ENCODE measurements around the gene EPOP. TPM values are rescaled to one million over a fixed set of nuclear protein-coding genes. Genes with fewer than 3 reads are reported as not detected.
"Not testable (repeated sequence)": the region's sequence is repeated elsewhere in the genome, so short reads cannot be mapped to it uniquely, and the experiment has no call there.

Gene EPOP
- total RNA-seq, 6 experiments from 2014 or later, result 0.95 to 1.4 (median 1.3) TPM

GRCh38 chr17:38637951-38638350 lies 36.8 kb downstream of the EPOP start:
- no peak for TF ChIP-seq CTCF (IDR thresholded peaks at IDR 0.05)
- H3K4me1 Mint-ChIP-seq (ENCODE audit: low read depth), result no peaks in the 10 kb centered on the region
- H3K9me3 Mint-ChIP-seq, result no peaks in the 10 kb centered on the region
- no peak overlapping the region for H3K27ac Mint-ChIP-seq
- DNase-seq, result no peak
- no peaks in the 10 kb centered on the region for H3K36me3 Mint-ChIP-seq (ENCODE audit: low read depth)
- H3K27me3 Mint-ChIP-seq (ENCODE audit: insufficient read depth), result peaks cover 15% of the 10 kb centered on the region
- no peak overlapping the region for H3K4me3 Mint-ChIP-seq

GRCh38 chr17:38636054-38636453 lies 38.7 kb downstream of the EPOP start:
- DNase-seq, result no peak
- no peak for TF ChIP-seq CTCF (IDR thresholded peaks at IDR 0.05)
- no peaks in the 10 kb centered on the region for H3K36me3 Mint-ChIP-seq (ENCODE audit: low read depth)
- H3K27ac Mint-ChIP-seq, result no peak overlapping the region
- H3K4me3 Mint-ChIP-seq, result no peak overlapping the region
- H3K4me1 Mint-ChIP-seq (ENCODE audit: low read depth), result no peaks in the 10 kb centered on the region
- no peaks in the 10 kb centered on the region for H3K9me3 Mint-ChIP-seq
- peaks cover 13% of the 10 kb centered on the region for H3K27me3 Mint-ChIP-seq (ENCODE audit: insufficient read depth)

- no peaks in the 10 kb centered on the region for H3K4me1 Mint-ChIP-seq (ENCODE audit: low read depth)
- no peak for TF ChIP-seq CTCF (IDR thresholded peaks at IDR 0.05)
- peaks cover 14% of the 10 kb centered on the region for H3K27me3 Mint-ChIP-seq (ENCODE audit: insufficient read depth)
- DNase-seq, result no peak
- no peaks in the 10 kb centered on the region for H3K36me3 Mint-ChIP-seq (ENCODE audit: low read depth)
- no peak overlapping the region for H3K4me3 Mint-ChIP-seq
- no peaks in the 10 kb centered on the region for H3K9me3 Mint-ChIP-seq
- no peak overlapping the region for H3K27ac Mint-ChIP-seq
These were observed 42.4 kb downstream of the EPOP start for GRCh38 chr17:38632334-38632733.

GRCh38 chr17:38628441-38628840 lies 46.3 kb downstream of the EPOP start:
- no peak for DNase-seq
- Mint-ChIP-seq H3K36me3 (ENCODE audit: low read depth) (no peaks in the 10 kb centered on the region), H3K4me1 (ENCODE audit: low read depth) (no peaks in the 10 kb centered on the region), H3K27me3 (ENCODE audit: insufficient read depth) (peaks cover 19% of the 10 kb centered on the region), H3K27ac (no peak overlapping the region), H3K4me3 (no peak overlapping the region), H3K9me3 (no peaks in the 10 kb centered on the region)
- no peak for TF ChIP-seq CTCF (IDR thresholded peaks at IDR 0.05)

- no peak for TF ChIP-seq CTCF (IDR thresholded peaks at IDR 0.05)
- no peak overlapping the region for H3K27ac Mint-ChIP-seq
- no peak for DNase-seq
- no peaks in the 10 kb centered on the region for H3K4me1 Mint-ChIP-seq (ENCODE audit: low read depth)
- no peaks in the 10 kb centered on the region for H3K36me3 Mint-ChIP-seq (ENCODE audit: low read depth)
- no peaks in the 10 kb centered on the region for H3K9me3 Mint-ChIP-seq
- no peak overlapping the region for H3K4me3 Mint-ChIP-seq
- peaks cover 24% of the 10 kb centered on the region for H3K27me3 Mint-ChIP-seq (ENCODE audit: insufficient read depth)
These were observed 46.8 kb downstream of the EPOP start for GRCh38 chr17:38627957-38628356.

GRCh38 chr17:38626606-38627226 lies 48.0 kb downstream of the EPOP start:
- H3K4me1 Mint-ChIP-seq (ENCODE audit: low read depth); DNase-seq; H3K9me3 Mint-ChIP-seq; H3K36me3 Mint-ChIP-seq (ENCODE audit: low read depth); H3K27ac Mint-ChIP-seq; H3K4me3 Mint-ChIP-seq: not testable (repeated sequence)
- peaks cover 33% of the 10 kb centered on the region for H3K27me3 Mint-ChIP-seq (ENCODE audit: insufficient read depth)
